Neural cell (in vitro differentiated cells): ENCODE measurements around the gene RUSF1.
A peak's percentile ranks its signal among the peaks of the same experiment; 100 is the strongest.

ENCODE experiments used
- EP300 ChIP-seq: fragments of 450-650 bp; conservative IDR thresholded peaks from 2 replicates; pipeline ENCODE4 v1.6.1; 2014; ENCODE audit warnings: antibody characterized with exemption, mild to moderate bottlenecking, moderate library complexity; ENCODE audit not compliant: poor library complexity, severe bottlenecking
- MXI1 ChIP-seq: fragments of 450-650 bp; conservative IDR thresholded peaks from 2 replicates; pipeline ENCODE4 v1.6.1; 2014; ENCODE audit warnings: antibody characterized with exemption, mild to moderate bottlenecking; ENCODE audit not compliant: poor library complexity, severe bottlenecking
- POLR2AphosphoS5 ChIP-seq: IDR thresholded peaks from 2 replicates; pipeline ENCODE4 v1.6.1; 2012
- SMC3 ChIP-seq: fragments of 450-650 bp; conservative IDR thresholded peaks from 2 replicates; pipeline ENCODE4 v1.6.1; 2014; ENCODE audit warnings: antibody characterized with exemption, mild to moderate bottlenecking, moderate library complexity; ENCODE audit not compliant: poor library complexity
- TAF1 ChIP-seq: IDR thresholded peaks from 2 replicates; pipeline ENCODE4 v1.6.1; 2012; ENCODE audit warnings: low read depth
- TF ChIP-seq, protein P1 (sequence below): fragments of 450-650 bp; IDR thresholded peaks from 2 replicates; pipeline ENCODE4 v1.5.1; 2014; ENCODE audit warnings: antibody characterized with exemption, mild to moderate bottlenecking, moderate library complexity; ENCODE audit not compliant: poor library complexity, severe bottlenecking
- TF ChIP-seq, protein P2 (sequence below): IDR thresholded peaks from 2 replicates; pipeline ENCODE4 v1.6.1; 2012; ENCODE audit warnings: borderline replicate concordance

DNA sequence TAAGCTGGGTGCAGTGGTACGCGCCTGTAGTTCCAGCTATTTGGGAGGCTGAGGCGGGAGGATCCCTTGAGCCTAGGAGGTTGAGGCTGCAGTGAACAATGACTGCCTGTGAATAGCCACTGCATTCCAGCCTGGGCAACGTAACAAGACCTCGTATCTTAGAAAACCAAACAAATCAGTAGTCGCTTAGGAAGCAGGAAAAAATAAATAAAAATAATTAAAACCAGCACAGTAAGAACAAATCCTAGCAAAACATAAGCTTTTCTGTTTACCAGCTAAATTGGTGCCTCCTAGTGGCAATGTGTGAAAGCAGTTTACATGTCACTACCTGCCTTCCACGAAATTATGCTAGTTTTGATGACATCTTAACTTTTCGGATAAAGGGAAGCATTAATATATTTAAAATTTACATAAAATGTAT lies 47.6 kb downstream of the RUSF1 start:
- TF ChIP-seq, protein P1, sequence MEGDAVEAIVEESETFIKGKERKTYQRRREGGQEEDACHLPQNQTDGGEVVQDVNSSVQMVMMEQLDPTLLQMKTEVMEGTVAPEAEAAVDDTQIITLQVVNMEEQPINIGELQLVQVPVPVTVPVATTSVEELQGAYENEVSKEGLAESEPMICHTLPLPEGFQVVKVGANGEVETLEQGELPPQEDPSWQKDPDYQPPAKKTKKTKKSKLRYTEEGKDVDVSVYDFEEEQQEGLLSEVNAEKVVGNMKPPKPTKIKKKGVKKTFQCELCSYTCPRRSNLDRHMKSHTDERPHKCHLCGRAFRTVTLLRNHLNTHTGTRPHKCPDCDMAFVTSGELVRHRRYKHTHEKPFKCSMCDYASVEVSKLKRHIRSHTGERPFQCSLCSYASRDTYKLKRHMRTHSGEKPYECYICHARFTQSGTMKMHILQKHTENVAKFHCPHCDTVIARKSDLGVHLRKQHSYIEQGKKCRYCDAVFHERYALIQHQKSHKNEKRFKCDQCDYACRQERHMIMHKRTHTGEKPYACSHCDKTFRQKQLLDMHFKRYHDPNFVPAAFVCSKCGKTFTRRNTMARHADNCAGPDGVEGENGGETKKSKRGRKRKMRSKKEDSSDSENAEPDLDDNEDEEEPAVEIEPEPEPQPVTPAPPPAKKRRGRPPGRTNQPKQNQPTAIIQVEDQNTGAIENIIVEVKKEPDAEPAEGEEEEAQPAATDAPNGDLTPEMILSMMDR, result peak; percentile 66
- no peak for TF ChIP-seq POLR2AphosphoS5
- TF ChIP-seq SMC3, result peak; percentile 54
- TF ChIP-seq EP300, result no peak
- TF ChIP-seq TAF1, result no peak
- no peak for TF ChIP-seq MXI1
- TF ChIP-seq, protein P2, sequence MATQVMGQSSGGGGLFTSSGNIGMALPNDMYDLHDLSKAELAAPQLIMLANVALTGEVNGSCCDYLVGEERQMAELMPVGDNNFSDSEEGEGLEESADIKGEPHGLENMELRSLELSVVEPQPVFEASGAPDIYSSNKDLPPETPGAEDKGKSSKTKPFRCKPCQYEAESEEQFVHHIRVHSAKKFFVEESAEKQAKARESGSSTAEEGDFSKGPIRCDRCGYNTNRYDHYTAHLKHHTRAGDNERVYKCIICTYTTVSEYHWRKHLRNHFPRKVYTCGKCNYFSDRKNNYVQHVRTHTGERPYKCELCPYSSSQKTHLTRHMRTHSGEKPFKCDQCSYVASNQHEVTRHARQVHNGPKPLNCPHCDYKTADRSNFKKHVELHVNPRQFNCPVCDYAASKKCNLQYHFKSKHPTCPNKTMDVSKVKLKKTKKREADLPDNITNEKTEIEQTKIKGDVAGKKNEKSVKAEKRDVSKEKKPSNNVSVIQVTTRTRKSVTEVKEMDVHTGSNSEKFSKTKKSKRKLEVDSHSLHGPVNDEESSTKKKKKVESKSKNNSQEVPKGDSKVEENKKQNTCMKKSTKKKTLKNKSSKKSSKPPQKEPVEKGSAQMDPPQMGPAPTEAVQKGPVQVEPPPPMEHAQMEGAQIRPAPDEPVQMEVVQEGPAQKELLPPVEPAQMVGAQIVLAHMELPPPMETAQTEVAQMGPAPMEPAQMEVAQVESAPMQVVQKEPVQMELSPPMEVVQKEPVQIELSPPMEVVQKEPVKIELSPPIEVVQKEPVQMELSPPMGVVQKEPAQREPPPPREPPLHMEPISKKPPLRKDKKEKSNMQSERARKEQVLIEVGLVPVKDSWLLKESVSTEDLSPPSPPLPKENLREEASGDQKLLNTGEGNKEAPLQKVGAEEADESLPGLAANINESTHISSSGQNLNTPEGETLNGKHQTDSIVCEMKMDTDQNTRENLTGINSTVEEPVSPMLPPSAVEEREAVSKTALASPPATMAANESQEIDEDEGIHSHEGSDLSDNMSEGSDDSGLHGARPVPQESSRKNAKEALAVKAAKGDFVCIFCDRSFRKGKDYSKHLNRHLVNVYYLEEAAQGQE, result no peak
